Hepatocyte (in vitro differentiated cells): ENCODE results near the gene QTRT2.

ENCODE experiments used
- EZH2 ChIP-seq: fragments of 200-600 bp; sonication (generic); IDR thresholded peaks from 2 replicates; pipeline ENCODE4 v1.6.1; 2016; ENCODE audit warnings: antibody characterized with exemption, mild to moderate bottlenecking, borderline replicate concordance
- EZH2phosphoT487 ChIP-seq: fragments of 200-600 bp; sonication (generic); IDR thresholded peaks from one replicate; pipeline ENCODE4 v1.6.1; 2018; ENCODE audit warnings: antibody characterized with exemption, mild to moderate bottlenecking, low read depth, moderate library complexity; ENCODE audit not compliant: unreplicated experiment, severe bottlenecking

DNA sequence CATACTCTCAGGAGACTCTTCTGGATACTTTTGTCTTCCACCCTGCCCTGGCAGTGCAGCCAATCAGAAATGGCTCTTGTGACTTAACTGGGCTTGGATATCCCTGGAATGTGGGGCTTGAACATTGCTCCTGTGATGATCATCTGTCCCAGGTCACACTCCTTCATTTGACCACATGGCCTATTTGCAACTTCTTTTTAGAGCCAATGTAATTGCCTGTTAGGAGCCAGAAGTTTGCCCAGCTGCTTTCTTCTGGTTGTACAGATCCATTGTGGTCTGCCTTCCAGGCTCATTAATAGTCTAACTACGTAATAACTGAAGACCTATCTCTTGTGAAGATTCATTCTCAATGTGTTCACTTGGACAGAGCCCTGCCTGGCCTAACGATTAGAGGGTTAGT, 29.8 kb downstream of the QTRT2 start:
- TF ChIP-seq EZH2phosphoT487 = no peak
- no peak for TF ChIP-seq EZH2
